ENCODE data around the gene BTBD7.

Gene BTBD7

DNA sequence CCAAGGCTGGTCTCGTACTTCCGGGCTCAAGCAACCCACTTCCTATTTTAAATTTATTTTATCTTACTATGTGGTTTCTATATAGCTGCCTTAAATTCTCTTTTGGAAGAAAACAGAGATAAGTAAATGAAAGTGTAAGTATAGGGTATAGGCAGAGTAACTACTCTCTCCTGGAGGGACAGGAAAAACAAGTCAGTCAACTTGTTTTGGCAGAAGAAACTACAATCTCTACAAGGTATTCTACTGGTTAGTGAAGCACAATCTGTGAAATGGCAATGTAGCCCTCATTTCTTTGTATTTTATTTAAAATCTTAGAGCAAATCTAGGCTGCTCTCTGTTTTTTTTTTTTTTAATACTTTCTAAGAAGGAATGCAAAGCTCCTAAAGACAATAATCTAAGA, 70.4 kb downstream of the BTBD7 start:
- no peak overlapping the region for H3K4me3 ChIP-seq (ENCODE audit: low read depth, low read length)
- TF ChIP-seq POLR2A (IDR thresholded peaks at IDR 0.05; ENCODE audit: extremely low read depth, insufficient read length) (no peak), MYC (IDR thresholded peaks at IDR 0.05; ENCODE audit: low read depth, low read length) (no peak), MAX (IDR thresholded peaks at IDR 0.05; ENCODE audit: low read depth, low read length) (no peak)
- TF ChIP-seq, protein P1, sequence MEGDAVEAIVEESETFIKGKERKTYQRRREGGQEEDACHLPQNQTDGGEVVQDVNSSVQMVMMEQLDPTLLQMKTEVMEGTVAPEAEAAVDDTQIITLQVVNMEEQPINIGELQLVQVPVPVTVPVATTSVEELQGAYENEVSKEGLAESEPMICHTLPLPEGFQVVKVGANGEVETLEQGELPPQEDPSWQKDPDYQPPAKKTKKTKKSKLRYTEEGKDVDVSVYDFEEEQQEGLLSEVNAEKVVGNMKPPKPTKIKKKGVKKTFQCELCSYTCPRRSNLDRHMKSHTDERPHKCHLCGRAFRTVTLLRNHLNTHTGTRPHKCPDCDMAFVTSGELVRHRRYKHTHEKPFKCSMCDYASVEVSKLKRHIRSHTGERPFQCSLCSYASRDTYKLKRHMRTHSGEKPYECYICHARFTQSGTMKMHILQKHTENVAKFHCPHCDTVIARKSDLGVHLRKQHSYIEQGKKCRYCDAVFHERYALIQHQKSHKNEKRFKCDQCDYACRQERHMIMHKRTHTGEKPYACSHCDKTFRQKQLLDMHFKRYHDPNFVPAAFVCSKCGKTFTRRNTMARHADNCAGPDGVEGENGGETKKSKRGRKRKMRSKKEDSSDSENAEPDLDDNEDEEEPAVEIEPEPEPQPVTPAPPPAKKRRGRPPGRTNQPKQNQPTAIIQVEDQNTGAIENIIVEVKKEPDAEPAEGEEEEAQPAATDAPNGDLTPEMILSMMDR (IDR thresholded peaks at IDR 0.05; ENCODE audit: low read depth, low read length) = no peak
- no peak for DNase-seq (ENCODE audit: low read depth)

- no peak for DNase-seq (ENCODE audit: low read depth)
- no peak for TF ChIP-seq MAX (IDR thresholded peaks at IDR 0.05; ENCODE audit: low read depth, low read length)
- TF ChIP-seq, protein P1 (IDR thresholded peaks at IDR 0.05; ENCODE audit: low read depth, low read length) = no peak
- TF ChIP-seq MYC (IDR thresholded peaks at IDR 0.05; ENCODE audit: low read depth, low read length) = no peak
- no peak overlapping the region for H3K4me3 ChIP-seq (ENCODE audit: low read depth, low read length)
Measured at GRCh38 chr14:93249128-93249831, 83.6 kb downstream of the BTBD7 start.

DNA sequence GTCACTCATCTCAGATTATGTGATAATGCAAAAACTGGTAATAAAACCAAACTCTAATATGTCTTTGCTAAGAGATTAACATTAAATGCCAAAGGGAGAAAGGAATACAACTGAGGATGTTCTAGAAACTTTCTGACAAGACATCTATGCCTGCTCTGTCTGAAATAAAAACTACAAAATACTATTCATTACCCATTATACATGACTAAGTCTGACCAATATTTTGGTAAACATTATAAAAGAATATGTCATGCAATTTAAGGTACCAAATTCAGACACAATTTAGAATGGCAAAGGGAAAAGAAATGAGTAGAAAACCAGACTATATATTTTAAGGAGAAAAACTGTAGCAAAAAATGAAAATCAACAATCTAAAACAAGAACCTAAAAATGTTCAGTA, 86.3 kb downstream of the BTBD7 start:
- TF ChIP-seq, protein P1 (IDR thresholded peaks at IDR 0.05; ENCODE audit: low read depth, low read length) = no peak
- no peak for TF ChIP-seq MYC (IDR thresholded peaks at IDR 0.05; ENCODE audit: low read depth, low read length)
- TF ChIP-seq MAX (IDR thresholded peaks at IDR 0.05; ENCODE audit: low read depth, low read length) = no peak
- TF ChIP-seq POLR2A (IDR thresholded peaks at IDR 0.05; ENCODE audit: extremely low read depth, insufficient read length) = no peak
- H3K4me3 ChIP-seq (ENCODE audit: low read depth, low read length) = no peak overlapping the region
- DNase-seq (ENCODE audit: low read depth) = no peak

GRCh38 chr14:93245764-93246420, 86.9 kb downstream of the BTBD7 start:
- no peak for DNase-seq (ENCODE audit: low read depth)
- TF ChIP-seq POLR2A (IDR thresholded peaks at IDR 0.05; ENCODE audit: extremely low read depth, insufficient read length) (no peak), MYC (IDR thresholded peaks at IDR 0.05; ENCODE audit: low read depth, low read length) (no peak), MAX (IDR thresholded peaks at IDR 0.05; ENCODE audit: low read depth, low read length) (no peak)
- H3K4me3 ChIP-seq (ENCODE audit: low read depth, low read length) = no peak overlapping the region

DNA sequence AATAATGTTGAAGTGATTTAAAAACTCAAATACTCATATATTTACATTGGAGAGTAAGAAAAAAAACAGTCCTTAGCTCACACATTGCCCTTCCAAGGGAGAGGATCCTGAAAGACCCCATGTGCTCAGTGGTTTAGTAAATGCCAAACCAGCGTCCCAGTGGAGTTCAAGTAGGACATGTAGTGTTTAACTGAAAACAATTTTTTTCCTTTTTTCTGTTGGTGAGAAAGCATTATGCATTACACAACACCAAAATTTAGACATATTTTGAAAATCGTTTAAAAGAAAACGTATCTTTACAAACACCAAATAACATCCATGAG, 92.2 kb downstream of the BTBD7 start:
- H3K4me3 ChIP-seq (ENCODE audit: low read depth, low read length) = no peak overlapping the region
- DNase-seq (ENCODE audit: low read depth) = no peak
- TF ChIP-seq MYC (IDR thresholded peaks at IDR 0.05; ENCODE audit: low read depth, low read length) = no peak
- TF ChIP-seq, protein P1 (IDR thresholded peaks at IDR 0.05; ENCODE audit: low read depth, low read length) = no peak
- no peak for TF ChIP-seq POLR2A (IDR thresholded peaks at IDR 0.05; ENCODE audit: extremely low read depth, insufficient read length)
- no peak for TF ChIP-seq MAX (IDR thresholded peaks at IDR 0.05; ENCODE audit: low read depth, low read length)

DNA sequence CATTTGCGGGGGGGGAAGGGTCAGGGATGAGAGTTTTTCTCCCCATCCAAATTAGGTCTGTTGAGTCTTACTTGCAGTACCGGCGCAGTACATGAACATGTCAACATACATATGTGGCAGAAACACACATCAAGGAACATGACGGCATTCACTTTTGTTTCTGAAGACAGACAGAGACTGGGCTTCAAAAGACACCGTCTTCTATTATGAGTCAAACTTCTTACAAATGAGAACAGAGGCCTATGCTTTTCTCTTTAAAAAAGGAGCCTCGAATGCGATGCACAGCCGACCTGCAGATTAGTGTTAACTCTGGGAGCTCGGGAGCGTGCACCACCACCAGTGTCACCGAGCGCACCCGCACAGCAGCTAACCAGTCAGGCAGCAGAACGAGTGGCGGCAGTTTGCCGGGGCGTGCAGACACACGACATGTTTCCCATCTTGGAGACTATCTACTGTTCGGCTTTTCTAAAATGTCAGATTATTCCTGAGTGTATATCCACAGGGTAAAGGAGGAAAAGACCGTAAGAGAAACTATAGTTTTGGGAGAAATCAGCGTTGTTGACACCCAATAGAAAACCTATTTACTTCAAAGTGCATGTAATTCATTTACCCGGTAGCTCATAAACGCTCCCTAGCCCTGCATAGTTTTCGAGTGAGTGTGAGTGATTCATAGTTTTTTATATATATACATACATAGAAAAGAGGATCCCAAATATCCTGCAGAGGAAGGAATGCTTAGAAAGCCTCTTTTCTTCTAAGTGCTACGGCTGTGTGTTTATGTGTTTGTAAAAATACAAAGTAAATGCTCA, 92.8 kb downstream of the BTBD7 start:
- no peak for DNase-seq (ENCODE audit: low read depth)
- H3K4me3 ChIP-seq (ENCODE audit: low read depth, low read length) = no peak overlapping the region
- TF ChIP-seq POLR2A (IDR thresholded peaks at IDR 0.05; ENCODE audit: extremely low read depth, insufficient read length) = no peak
- no peak for TF ChIP-seq MYC (IDR thresholded peaks at IDR 0.05; ENCODE audit: low read depth, low read length)
- TF ChIP-seq MAX (IDR thresholded peaks at IDR 0.05; ENCODE audit: low read depth, low read length) = no peak
- TF ChIP-seq, protein P1 (IDR thresholded peaks at IDR 0.05; ENCODE audit: low read depth, low read length) = no peak
